T-helper 1 cell treated with Interleukin-12 subunit alpha and Interleukin-12 subunit beta and Interleukin-4 antibody, amounts not matched to agents 30 ng/mL and 1 ng/mL, for 36 hours (primary cell): ENCODE measurements around the gene OPCML. TPM values are rescaled to one million over a fixed set of nuclear protein-coding genes. Genes with fewer than 3 reads are reported as not detected.

Source experiments
- intact Hi-C: fragments of 100-400 bp; cut with micrococcal nuclease; formaldehyde crosslinking; loops from one replicate; pipeline ENCODE4 v1.15.1; 2024
- total RNA-seq: library from RNA; stranded (reverse); gene quantifications from 2 replicates; pipeline ENCODE4 v1.2.3, GENCODE V29; 2022

The OPCML gene
- total RNA-seq, 1 donor from 2014 or later: 0.02 TPM

- intact Hi-C loops: no loop called here
These were observed 229.0 kb downstream of the OPCML start for GRCh38 chr11:133303262-133303661.

GRCh38 chr11:133302056-133302455, 230.2 kb downstream of the OPCML start:
- intact Hi-C loops: no loop called here

- intact Hi-C loops: no loop called here
These were observed 231.6 kb downstream of the OPCML start for GRCh38 chr11:133300666-133301065.

GRCh38 chr11:133291780-133292179, 240.5 kb downstream of the OPCML start:
- intact Hi-C loops: no loop called here

GRCh38 chr11:133285359-133285758, 246.9 kb downstream of the OPCML start:
- intact Hi-C loops: no loop called here

- intact Hi-C loops: no loop called here
These were observed 248.1 kb downstream of the OPCML start for GRCh38 chr11:133284156-133284555.

- intact Hi-C loops: no loop called here
These were observed 254.4 kb downstream of the OPCML start for GRCh38 chr11:133277886-133278285.

GRCh38 chr11:133271871-133272776, 260.2 kb downstream of the OPCML start:
- intact Hi-C loops: no loop called here

- intact Hi-C loops: no loop called here
These were observed 261.1 kb downstream of the OPCML start for GRCh38 chr11:133271206-133271605.

GRCh38 chr11:133269267-133269666, 263.0 kb downstream of the OPCML start:
- intact Hi-C loops: loop anchor here (1.0 to 5.0 kb wide), 2 partner anchors 10 to 678 kb away; no protein-coding TSS in a partner anchor

- intact Hi-C loops: loop anchor here (5.0 kb wide), 1 partner anchor 680 kb away; no protein-coding TSS in a partner anchor
These were observed 265.3 kb downstream of the OPCML start for GRCh38 chr11:133266986-133267385.

- intact Hi-C loops: loop anchor here (5.0 kb wide), 1 partner anchor 682 kb away; no protein-coding TSS in a partner anchor
These were observed 266.7 kb downstream of the OPCML start for GRCh38 chr11:133265530-133266035.

GRCh38 chr11:133263332-133263731, 269.0 kb downstream of the OPCML start:
- intact Hi-C loops: no loop called here

GRCh38 chr11:133258751-133259150, 273.6 kb downstream of the OPCML start:
- intact Hi-C loops: loop anchor here (1.0 kb wide), 1 partner anchor 11 kb away; no protein-coding TSS in a partner anchor

- intact Hi-C loops: no loop called here
These were observed 277.7 kb downstream of the OPCML start for GRCh38 chr11:133254601-133255000.

- intact Hi-C loops: no loop called here
These were observed 278.7 kb downstream of the OPCML start for GRCh38 chr11:133253570-133253969.

- intact Hi-C loops: no loop called here
These were observed 280.5 kb downstream of the OPCML start for GRCh38 chr11:133251841-133252240.

GRCh38 chr11:133249530-133249929, 282.8 kb downstream of the OPCML start:
- intact Hi-C loops: no loop called here

GRCh38 chr11:133249065-133249464, 283.2 kb downstream of the OPCML start:
- intact Hi-C loops: no loop called here

- intact Hi-C loops: no loop called here
These were observed 288.5 kb downstream of the OPCML start for GRCh38 chr11:133243832-133244231.

GRCh38 chr11:133240908-133241655, 291.2 kb downstream of the OPCML start:
- intact Hi-C loops: no loop called here

GRCh38 chr11:133239575-133239974, 292.7 kb downstream of the OPCML start:
- intact Hi-C loops: no loop called here
